Stomach (tissue), 4 donors: ENCODE measurements around the gene HIGD1B.

Experiments used
- CTCF ChIP-seq, 7 experiments: fragments of 450-650 bp in 4 of 7; fragments of 200-600 bp in 3 of 7; sonication (generic) in 3 of 7; IDR thresholded peaks; one replicate each; pipeline ENCODE4 v1.5.1; 2016 to 2019; ENCODE audit warnings: antibody characterized with exemption in 7 of 7, control low read depth in 2 of 7, mild to moderate bottlenecking in 1 of 7
- EP300 ChIP-seq: sonication (generic); formaldehyde crosslinking; IDR thresholded peaks from one replicate; pipeline ENCODE4 v1.6.1; 2017; ENCODE audit warnings: antibody characterized with exemption
- POLR2A ChIP-seq, 4 donors: fragments of 450-650 bp; IDR thresholded peaks; one replicate each; pipeline ENCODE4 v1.6.1; 2016; ENCODE audit warnings: antibody characterized with exemption in 4 of 4, control low read depth in 2 of 4, mild to moderate bottlenecking in 1 of 4, moderate library complexity in 1 of 4

- TF ChIP-seq CTCF (IDR thresholded peaks at IDR 0.05): no peak
- TF ChIP-seq POLR2A (IDR thresholded peaks at IDR 0.05): no peak
- TF ChIP-seq EP300: no peak
Observed at GRCh38 chr17:44894642-44895041, 47.0 kb downstream of the HIGD1B start.
